Loucy (cell line): ENCODE data around the gene MPP3.
"Not testable (repeated sequence)": the region's sequence is repeated elsewhere in the genome, so short reads cannot be mapped to it uniquely, and the experiment has no call there.

Experiments used
- H2AFZ ChIP-seq: fragments of 200-600 bp; sonication (generic); 2 replicates; pipeline ENCODE4 v1.6.0; 2016; ENCODE audit warnings: antibody characterized with exemption, mild to moderate bottlenecking, low read length, moderate library complexity
- H3F3A ChIP-seq: fragments of 200-600 bp; 2 replicates; pipeline ENCODE4 v1.6.0; 2016; ENCODE audit warnings: antibody characterized with exemption, low read depth, mild to moderate bottlenecking
- H3K27me3 ChIP-seq: fragments of 200-600 bp; sonication (generic); 2 replicates; pipeline ENCODE4 v1.6.1; 2014; ENCODE audit warnings: low read length, mild to moderate bottlenecking; ENCODE audit not compliant: insufficient read depth, poor library complexity, severe bottlenecking
- H3K36me3 ChIP-seq: fragments of 200-600 bp; sonication (generic); 2 replicates; pipeline ENCODE4 v1.6.1; 2016; ENCODE audit warnings: low read length; ENCODE audit not compliant: insufficient read depth
- H3K4me1 ChIP-seq: fragments of 200-600 bp; sonication (generic); 2 replicates; pipeline ENCODE4 v1.5.1; 2014; ENCODE audit warnings: low read length, mild to moderate bottlenecking; ENCODE audit not compliant: insufficient read depth, poor library complexity, severe bottlenecking
- H3K4me2 ChIP-seq: fragments of 200-600 bp; sonication (generic); 2 replicates; pipeline ENCODE4 v1.6.0; 2014; ENCODE audit warnings: antibody characterized with exemption, low read length, low read depth, mild to moderate bottlenecking; ENCODE audit not compliant: poor library complexity, severe bottlenecking
- H3K4me3 ChIP-seq: fragments of 200-600 bp; sonication (generic); 2 replicates; pipeline ENCODE4 v1.5.1; 2014; ENCODE audit warnings: low read length, mild to moderate bottlenecking, mixed read lengths; ENCODE audit not compliant: poor library complexity, severe bottlenecking
- H3K79me2 ChIP-seq: fragments of 200-600 bp; sonication (generic); 2 replicates; pipeline ENCODE4 v1.6.1; 2014; ENCODE audit warnings: low read length; ENCODE audit not compliant: insufficient read depth
- H3K9ac ChIP-seq: fragments of 200-600 bp; sonication (generic); 2 replicates; pipeline ENCODE4 v1.6.0; 2014; ENCODE audit warnings: mild to moderate bottlenecking, low read depth, low read length, moderate library complexity; ENCODE audit not compliant: poor library complexity, severe bottlenecking
- H3K9me2 ChIP-seq: fragments of 200-600 bp; sonication (generic); replicated peaks from 2 replicates; pipeline ENCODE4 v1.6.1; 2016; ENCODE audit warnings: low read depth, low read length, mixed read lengths
- H3K9me3 ChIP-seq: fragments of 200-600 bp; sonication (generic); 2 replicates; pipeline ENCODE4 v1.6.1; 2014; ENCODE audit warnings: mild to moderate bottlenecking, antibody characterized with exemption, low read length, low read depth; ENCODE audit not compliant: insufficient read depth
- H4K20me1 ChIP-seq: fragments of 200-600 bp; sonication (generic); 2 replicates; pipeline ENCODE4 v1.6.0; 2014; ENCODE audit warnings: antibody characterized with exemption, low read length, mild to moderate bottlenecking; ENCODE audit not compliant: insufficient read depth, poor library complexity, severe bottlenecking
- EZH2phosphoT487 ChIP-seq: fragments of 200-600 bp; IDR thresholded peaks from 2 replicates; pipeline ENCODE4 v1.6.1; 2018; ENCODE audit warnings: antibody characterized with exemption, mild to moderate bottlenecking, moderate library complexity, borderline replicate concordance
- TF ChIP-seq, protein P1 (sequence below): fragments of 200-600 bp; sonication (generic); conservative IDR thresholded peaks from 2 replicates; pipeline ENCODE4 v1.5.1; 2014; ENCODE audit warnings: mild to moderate bottlenecking, antibody characterized with exemption, low read length

MPP3 gene

DNA sequence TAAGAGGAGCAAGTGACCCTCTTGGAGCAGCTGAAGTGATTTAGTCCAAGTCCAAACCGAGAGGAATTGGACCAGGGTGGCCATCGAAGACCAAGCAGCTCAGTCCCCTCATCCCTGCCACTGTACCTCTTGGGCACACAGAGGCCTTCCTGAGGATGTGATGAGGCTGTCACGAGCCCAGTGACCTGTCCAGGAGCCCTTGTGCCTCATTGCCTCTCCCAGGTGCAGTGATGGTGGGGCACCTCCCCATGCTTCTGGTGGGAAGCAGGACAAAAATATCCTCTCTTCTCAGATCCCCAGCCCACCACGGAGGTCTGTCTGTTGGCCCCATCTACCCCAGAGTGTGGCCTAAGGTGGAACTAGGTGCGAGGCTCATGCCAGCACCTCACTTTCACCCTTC, 11.3 kb upstream of the MPP3 start:
- Histone ChIP-seq H3K4me2 (no peak overlapping the region), H3K79me2 (no peaks in the 10 kb centered on the region), H3F3A (no peaks in the 10 kb centered on the region), H3K27me3 (no peaks in the 10 kb centered on the region), H3K9me3 (no peaks in the 10 kb centered on the region), H2AFZ (no peak overlapping the region), H3K4me1 (no peaks in the 10 kb centered on the region), H3K36me3 (no peaks in the 10 kb centered on the region), H3K9me2 (no peaks in the 10 kb centered on the region), H3K4me3 (no peak overlapping the region), H3K9ac (no peak overlapping the region), H4K20me1 (no peaks in the 10 kb centered on the region)
- TF ChIP-seq, protein P1, sequence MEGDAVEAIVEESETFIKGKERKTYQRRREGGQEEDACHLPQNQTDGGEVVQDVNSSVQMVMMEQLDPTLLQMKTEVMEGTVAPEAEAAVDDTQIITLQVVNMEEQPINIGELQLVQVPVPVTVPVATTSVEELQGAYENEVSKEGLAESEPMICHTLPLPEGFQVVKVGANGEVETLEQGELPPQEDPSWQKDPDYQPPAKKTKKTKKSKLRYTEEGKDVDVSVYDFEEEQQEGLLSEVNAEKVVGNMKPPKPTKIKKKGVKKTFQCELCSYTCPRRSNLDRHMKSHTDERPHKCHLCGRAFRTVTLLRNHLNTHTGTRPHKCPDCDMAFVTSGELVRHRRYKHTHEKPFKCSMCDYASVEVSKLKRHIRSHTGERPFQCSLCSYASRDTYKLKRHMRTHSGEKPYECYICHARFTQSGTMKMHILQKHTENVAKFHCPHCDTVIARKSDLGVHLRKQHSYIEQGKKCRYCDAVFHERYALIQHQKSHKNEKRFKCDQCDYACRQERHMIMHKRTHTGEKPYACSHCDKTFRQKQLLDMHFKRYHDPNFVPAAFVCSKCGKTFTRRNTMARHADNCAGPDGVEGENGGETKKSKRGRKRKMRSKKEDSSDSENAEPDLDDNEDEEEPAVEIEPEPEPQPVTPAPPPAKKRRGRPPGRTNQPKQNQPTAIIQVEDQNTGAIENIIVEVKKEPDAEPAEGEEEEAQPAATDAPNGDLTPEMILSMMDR: no peak
- TF ChIP-seq EZH2phosphoT487: no peak

DNA sequence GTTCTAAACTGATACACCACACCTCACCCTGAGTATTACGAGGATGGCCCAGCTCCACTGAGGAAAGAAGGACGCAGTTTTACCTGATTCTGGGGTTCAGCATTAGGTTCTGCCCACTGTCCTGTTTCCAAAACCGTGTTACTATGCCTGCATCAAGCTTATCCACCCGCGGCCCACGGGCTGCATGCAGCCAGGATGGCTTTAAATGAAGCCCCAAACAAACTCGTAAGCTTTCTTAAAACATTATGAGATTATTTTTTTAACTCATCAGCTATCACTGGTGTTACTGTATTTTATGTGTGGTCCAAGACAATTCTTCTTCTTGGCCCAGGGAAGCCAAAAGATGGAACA, 10.0 kb upstream of the MPP3 start:
- Histone ChIP-seq H4K20me1 (no peaks in the 10 kb centered on the region), H3K36me3 (no peaks in the 10 kb centered on the region), H3K4me2 (no peak overlapping the region), H3K9me2 (no peaks in the 10 kb centered on the region), H3K9me3 (no peaks in the 10 kb centered on the region), H3K9ac (no peak overlapping the region), H3K79me2 (no peaks in the 10 kb centered on the region), H3K27me3 (no peaks in the 10 kb centered on the region), H3K4me1 (no peaks in the 10 kb centered on the region), H2AFZ (no peak overlapping the region), H3F3A (no peaks in the 10 kb centered on the region), H3K4me3 (no peak overlapping the region)
- no peak for TF ChIP-seq EZH2phosphoT487
- TF ChIP-seq, protein P1: no peak

DNA sequence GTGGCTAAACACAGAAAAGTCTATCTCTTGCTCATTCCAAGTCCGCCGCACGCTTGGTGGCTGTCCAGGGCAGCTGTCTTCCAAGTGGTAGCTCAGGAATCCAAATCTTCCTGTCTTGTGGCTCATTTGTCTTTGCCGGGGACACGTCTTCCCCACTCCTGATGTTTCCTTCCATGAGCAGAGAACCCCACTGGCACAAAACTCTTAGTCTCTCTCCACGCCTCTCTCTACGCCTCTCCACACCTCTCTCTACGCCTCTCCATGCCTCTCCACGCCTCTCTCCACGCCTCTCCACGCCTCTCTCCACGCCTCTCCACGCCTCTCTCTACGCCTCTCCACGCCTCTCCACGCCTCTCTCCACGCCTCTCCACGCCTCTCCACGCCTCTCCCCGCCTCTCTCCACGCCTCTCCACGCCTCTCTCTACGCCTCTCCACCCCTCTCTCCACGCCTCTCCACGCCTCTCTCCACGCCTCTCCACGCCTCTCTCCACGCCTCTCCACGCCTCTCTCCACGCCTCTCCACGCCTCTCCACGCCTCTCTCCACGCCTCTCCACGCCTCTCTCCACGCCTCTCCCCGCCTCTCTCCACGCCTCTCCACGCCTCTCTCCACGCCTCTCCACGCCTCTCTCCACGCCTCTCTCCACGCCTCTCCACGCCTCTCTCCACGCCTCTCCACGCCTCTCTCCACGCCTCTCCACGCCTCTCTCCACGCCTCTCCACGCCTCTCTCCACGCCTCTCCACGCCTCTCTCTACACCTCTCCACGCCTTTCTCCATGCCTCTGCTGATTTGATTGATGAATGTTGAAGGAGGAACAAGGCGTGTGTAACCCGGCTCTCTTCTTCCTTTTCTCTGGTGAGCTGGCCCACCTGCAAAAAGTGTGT, 9.4 kb upstream of the MPP3 start:
- H3K4me3 ChIP-seq, H3K9ac ChIP-seq, H3K9me2 ChIP-seq, H4K20me1 ChIP-seq, H3K4me2 ChIP-seq, H3K36me3 ChIP-seq, H2AFZ ChIP-seq, H3K9me3 ChIP-seq, H3F3A ChIP-seq, H3K79me2 ChIP-seq, H3K27me3 ChIP-seq, H3K4me1 ChIP-seq: not testable (repeated sequence)

DNA sequence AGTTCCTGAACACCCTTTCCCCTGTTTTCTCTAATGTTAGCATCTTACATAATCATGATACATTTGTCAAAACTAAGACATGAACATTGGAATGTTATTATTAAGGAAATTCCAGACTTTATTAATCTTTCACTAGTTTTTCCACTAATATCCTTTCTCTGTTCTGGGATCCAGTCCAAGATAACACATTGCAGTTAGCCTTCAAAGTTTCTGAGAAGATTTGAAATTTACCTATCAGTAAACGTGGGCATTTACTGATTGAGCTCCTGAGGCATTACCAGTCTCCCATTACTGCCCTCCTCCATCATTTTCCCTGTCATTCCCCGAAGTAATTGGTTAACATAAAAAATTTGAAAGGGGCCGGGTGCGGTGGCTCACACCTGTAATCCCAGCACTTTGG, 8.3 kb upstream of the MPP3 start:
- Histone ChIP-seq H3K79me2 (no peaks in the 10 kb centered on the region), H3K9ac (no peak overlapping the region), H3K4me3 (no peak overlapping the region), H3K9me2 (no peaks in the 10 kb centered on the region), H3K36me3 (no peaks in the 10 kb centered on the region), H3F3A (no peaks in the 10 kb centered on the region), H3K4me2 (no peak overlapping the region), H2AFZ (no peak overlapping the region), H3K27me3 (no peaks in the 10 kb centered on the region), H3K4me1 (no peaks in the 10 kb centered on the region), H3K9me3 (no peaks in the 10 kb centered on the region), H4K20me1 (no peaks in the 10 kb centered on the region)
- no peak for TF ChIP-seq EZH2phosphoT487
- TF ChIP-seq, protein P1: no peak
